Peyer's patch (tissue), 4 donors: ENCODE data around the gene CXCL16.

Source experiments
- CTCF ChIP-seq, 6 experiments: fragments of 450-650 bp in 4 of 6; fragments of 200-600 bp in 2 of 6; sonication (generic) in 1 of 6; IDR thresholded peaks; one replicate each; pipeline ENCODE4 v1.5.1; 2017 to 2019; ENCODE audit warnings: antibody characterized with exemption in 6 of 6, mild to moderate bottlenecking in 3 of 6, moderate library complexity in 1 of 6
- POLR2A ChIP-seq, 2 donors: fragments of 450-650 bp; IDR thresholded peaks; one replicate each; pipeline ENCODE4 v1.5.1; 2017; ENCODE audit warnings: antibody characterized with exemption in 2 of 2, mild to moderate bottlenecking in 2 of 2, moderate library complexity in 2 of 2

DNA sequence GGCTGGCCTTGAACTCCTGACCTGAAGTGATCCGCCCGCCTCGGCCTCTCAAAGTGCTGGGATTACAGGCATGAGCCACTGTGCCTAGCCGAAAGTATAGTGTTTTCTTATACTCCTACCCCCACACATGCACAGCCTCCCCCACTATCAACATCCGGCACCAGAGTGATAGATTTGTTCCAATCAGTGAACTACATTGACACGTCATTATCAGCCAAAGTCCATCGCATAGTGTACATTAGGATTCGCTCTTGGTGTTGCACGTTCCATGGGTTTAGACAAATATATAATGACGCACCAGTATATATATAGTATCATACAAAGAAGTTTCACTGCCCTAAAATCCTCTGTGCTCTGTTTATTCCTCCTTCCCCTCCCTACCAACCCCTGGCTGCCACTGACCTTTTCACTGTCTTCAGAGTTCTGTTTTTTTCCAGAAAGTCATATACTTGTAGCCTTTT lies 20.1 kb upstream of the CXCL16 start:
- TF ChIP-seq CTCF (IDR thresholded peaks at IDR 0.05) (no peak), POLR2A (IDR thresholded peaks at IDR 0.05) (no peak)
